NCI-H345 treated with DMSO at 0.1 percent for 48 hours (cell line): ENCODE results near the gene HOMER3.

Experiments
- DNase-seq: peaks from one replicate; lab custom pipeline; 2025; ENCODE audit not compliant: unreplicated experiment; lab: John Stamatoyannopoulos, UW

Gene HOMER3

DNA sequence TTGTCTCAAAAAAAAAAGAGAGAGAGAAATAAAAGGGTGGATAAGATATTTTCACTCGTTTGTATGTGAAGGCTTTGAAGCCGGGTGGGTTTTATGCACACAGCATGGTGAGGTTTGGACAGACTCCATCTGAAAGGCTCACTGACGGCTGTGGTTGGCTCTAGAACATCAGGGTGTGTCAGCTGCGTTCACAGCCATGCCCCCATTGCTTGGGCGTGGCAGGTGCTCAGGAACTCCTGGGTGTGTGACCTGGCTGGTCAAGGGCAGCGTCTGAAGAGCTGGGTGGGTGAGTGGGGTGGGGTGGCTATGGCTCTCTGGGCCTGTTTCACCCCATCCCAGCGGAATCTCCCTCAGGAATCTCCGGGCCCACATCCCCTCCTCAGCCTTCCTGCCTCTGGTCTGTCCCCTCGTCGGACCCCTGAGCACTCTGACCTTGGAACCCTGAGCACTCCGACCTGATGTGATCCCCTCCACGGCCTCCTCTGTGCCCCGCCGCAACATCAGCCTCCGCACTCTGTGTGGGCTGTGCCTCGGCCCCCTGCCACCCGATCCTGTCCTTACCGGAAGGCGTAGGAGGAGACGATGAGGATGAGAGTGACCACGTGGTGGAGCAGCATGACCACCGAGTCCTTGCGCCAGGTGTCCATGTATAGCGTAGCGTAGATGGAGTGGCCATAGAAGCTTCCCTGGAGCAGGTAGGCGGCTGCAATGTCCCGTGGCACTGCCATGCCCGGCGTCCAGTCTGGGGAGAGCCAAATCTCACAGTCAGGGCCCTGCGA, 57.3 kb downstream of the HOMER3 start:
- DNase-seq = no peak

DNA sequence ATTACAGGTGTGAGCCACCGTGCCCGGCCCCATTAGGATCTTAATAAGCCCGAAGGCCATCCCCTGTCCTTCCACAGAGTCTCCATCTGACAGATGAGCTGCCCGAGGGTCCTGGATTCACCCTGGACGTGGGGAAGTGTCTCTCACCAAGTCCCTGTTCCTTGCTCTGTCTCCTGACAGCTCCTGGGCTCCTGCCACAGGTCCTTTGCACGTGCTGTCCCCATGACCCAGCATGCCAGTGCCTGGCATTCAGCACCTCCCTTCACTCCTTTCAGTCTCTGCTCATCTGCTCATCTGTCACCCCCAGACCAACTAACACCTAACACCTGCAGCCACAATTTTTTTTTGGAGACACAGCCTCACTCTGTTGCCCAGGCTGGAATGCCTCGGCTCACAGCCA, 59.5 kb downstream of the HOMER3 start:
- no peak for DNase-seq

GRCh38 chr19:18879579-18880373, 61.2 kb downstream of the HOMER3 start:
- no peak for DNase-seq
